HG03196 (cell line): ENCODE results near the gene TSN.

Experiments used
- ATAC-seq: cut with Tn5 transposase; IDR thresholded peaks from one replicate; pipeline ENCODE4 v1.9.1; 2021; ENCODE audit not compliant: unreplicated experiment

TSN gene

DNA sequence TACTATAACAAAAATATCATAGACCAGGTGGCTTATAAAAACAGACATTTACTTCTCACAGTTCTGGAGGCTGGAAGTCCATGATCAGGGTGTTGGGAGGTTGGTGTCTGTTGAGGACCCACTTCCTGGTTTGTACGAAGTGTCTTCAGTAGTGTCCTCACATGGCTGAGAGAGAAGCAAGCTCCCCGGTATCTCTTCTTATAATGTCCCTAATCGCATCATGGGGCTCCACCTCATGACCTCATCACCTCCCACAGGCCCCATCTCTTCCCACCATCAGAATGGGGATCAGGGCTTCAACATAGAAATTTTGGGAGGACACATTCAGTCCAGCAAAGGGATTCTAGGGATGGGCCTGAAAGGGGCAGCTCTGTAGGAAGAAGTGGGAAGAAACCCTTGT lies 14.0 kb upstream of the TSN start:
- no peak for ATAC-seq

DNA sequence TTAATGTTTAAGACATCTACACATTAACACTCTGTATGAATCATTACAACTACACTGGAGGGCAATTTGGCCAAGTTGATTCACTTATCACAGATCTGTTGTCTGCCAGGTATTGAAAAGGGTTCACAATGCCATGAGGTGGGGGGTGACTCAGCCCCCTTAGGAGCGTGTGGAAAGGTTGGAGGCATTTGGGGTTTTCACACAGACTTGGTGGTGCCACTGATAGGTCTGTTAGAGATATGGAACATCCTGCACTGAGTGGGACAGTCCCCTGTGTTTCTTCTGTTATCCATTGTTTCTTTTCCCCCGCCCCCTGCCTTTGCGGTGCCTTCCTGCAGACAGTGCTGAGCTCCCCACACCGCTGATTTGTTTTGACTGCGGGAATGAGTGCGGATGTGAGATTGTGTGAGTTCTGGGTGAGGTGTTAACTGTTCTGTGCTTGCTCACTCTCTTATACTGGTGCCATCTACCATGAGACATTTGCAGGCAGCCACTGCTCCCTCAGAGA lies 9.3 kb upstream of the TSN start:
- no peak for ATAC-seq

DNA sequence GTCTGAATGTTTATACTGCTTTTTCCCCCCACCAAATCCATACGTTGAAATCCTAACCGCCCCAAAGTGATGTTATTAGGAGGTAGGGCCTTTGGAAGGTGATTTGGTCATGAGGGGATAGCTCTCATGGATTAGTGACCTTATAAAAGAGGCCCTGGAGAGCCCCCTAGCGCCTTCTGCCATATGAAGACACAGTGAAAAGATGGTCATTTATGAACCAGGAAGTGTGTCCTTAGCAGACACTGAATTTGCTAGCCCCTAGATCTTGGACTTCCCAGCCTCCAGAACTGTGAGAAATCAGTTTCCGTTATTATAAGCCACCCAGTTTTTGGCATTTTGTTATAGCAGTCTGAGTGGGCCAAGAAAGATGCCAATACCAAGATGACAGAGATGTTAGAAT lies 7.2 kb upstream of the TSN start:
- no peak for ATAC-seq

DNA sequence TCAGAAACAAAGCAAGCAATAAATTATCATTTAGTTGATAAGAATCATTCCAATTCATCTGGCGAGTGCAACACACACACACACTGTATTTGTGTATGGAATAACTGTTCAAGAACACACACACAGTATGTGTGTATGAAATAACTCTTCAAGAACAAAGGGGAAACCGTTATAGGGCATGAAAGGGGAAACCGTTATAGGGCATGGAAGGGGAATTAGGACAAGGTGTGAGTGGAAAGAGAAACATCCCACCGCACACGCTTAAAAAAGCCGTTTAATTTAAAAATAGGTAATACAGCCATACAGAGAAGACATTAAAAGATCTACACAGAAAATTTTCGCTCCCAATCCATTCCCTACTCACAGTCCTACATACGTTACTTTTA lies 607 bp upstream of the TSN start:
- no peak for ATAC-seq

DNA sequence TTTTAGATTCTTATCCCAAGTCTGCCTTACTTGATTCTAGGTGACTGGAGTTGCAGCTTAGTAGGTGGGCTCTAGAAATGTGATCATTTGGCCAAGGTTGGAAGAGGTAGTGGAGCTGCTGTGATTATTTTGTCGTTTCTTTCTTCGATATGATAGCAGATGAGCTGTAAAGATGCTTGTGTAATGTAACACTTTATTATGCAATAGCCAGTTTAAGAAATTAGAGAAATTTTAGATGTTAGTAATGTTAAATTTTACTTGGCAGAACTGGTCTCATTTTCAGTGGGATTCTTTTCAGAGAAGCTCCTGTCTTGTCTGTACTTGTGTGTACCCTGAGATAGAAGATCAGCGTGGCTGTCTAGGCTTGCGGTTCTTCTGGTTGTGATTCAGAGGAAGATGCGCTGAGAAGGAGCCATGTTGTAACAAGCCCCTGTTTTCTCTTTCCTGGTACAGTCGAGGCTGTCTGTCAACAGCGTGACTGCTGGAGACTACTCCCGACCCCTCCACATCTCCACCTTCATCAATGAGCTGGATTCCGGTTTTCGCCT lies 9.3 kb downstream of the TSN start:
- no peak for ATAC-seq

DNA sequence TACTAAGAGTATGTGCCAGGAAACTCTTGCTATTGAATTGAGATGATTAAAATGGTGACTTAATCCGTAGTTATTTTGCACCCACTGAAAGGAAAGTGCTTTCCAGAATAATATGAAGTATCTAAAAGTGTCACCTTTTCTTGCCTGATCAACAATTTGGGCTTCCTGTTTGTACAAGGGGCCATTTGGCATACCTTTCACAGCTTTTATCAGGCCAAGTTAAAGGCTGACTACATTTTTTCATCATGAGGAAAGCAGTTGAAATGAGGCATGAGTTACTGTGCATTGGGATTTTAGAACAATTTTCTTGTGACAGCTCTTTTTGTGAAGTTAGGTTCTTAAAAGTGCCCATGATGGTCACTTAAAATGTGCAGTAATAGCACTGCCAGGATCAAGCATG lies 11.2 kb downstream of the TSN start:
- no peak for ATAC-seq

DNA sequence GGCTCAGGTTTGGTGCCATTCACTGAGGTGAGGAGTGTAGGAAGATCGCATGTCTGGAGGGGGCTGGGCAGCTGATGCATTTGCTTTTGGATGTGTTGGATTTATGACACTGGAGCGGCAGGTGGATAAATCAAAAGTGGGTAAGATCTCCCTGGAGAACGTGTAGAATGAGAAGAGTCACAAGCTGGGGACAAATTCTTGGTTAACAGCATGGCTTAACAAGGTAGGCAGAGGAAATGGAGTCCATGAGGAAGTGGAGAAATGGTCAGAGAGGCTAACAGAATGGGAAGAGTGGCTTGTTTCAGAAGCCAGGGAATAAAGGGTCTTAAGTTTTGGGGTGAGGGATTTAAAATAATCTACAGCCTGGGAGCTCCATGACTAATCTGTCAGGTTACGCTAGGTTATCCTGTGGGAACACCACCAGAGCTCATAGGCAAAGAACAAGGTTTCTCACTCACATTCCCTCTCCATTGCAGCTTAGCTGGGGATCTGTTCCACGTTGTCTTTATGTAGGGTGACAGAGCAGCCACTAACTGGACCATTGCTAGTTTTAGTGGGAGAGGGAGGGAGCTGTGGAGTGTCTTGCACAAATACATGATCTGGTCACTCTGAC lies 12.8 kb downstream of the TSN start:
- ATAC-seq = no peak

DNA sequence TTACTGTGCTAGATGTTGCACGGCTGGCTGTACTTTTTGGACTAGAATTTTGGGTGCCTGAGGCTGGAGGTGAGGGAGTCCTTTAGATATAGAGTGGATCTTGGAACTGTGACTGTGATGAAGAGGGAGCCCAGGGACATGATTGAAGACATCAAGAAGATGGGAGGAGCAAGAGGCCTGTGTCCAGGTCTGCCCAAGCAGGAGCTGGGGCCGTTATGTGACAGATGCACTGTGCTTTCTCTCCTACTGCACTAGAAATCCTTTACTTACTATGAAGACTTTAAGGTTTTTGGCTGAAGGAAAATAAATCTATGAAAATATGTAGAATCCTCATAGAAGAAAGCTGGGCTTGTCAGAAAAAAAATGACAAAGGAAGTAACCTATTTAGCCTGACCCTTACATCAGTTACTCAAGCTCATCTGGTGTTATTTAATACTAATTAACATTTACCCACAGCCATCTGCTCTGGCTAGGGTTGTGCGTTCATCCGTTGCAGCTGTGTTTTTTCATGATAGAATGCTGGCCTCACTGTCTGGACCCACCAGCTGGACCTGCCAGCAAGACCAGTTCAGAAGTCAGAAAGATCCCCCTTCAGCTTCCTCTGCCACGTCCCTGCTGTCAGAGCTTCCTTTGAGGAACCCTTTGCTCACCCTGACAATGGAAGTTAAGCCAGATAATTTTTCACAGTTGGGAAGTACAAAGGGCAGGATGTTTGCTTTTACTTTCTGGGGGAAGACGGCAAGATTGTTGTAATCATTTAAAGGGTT lies 16.7 kb downstream of the TSN start:
- no peak for ATAC-seq

DNA sequence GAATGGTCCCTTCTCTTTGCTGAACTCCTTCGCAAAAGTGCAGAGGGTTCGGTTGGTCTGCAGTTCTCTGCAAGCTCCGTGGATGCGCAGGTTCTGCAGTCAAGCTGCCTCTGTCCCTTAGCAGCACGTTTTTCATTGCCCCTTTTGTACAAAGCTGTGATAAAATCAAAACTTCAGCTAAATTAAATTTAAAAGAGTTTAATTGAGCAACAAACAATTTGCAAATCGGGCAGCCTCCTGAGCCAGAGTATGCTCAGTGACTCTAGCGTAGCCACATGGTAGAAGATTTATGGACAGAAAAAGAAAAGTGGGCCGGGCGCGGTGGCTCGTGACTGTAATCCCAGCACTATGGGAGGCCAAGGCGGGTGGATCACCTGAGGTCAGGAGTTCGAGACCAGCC lies 18.8 kb downstream of the TSN start:
- ATAC-seq = no peak

DNA sequence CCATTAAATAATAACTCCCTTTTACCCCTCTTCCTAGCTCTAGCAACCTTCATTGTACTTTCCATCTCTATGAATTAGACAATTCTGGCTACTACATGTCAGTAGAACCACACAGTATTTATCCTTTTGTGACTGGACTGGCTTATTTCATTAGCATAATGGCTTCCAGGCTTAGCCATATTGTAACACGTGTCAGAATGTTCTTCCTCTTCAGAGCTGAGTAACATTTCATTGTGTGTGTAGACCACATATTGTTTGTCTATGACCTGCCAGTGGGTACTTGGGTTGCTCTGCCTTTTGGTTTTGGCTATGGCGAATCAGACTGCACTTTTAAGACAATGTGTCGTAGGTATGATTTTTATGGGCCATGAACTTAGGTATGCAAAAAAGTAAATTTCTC lies 20.9 kb downstream of the TSN start:
- ATAC-seq = no peak

DNA sequence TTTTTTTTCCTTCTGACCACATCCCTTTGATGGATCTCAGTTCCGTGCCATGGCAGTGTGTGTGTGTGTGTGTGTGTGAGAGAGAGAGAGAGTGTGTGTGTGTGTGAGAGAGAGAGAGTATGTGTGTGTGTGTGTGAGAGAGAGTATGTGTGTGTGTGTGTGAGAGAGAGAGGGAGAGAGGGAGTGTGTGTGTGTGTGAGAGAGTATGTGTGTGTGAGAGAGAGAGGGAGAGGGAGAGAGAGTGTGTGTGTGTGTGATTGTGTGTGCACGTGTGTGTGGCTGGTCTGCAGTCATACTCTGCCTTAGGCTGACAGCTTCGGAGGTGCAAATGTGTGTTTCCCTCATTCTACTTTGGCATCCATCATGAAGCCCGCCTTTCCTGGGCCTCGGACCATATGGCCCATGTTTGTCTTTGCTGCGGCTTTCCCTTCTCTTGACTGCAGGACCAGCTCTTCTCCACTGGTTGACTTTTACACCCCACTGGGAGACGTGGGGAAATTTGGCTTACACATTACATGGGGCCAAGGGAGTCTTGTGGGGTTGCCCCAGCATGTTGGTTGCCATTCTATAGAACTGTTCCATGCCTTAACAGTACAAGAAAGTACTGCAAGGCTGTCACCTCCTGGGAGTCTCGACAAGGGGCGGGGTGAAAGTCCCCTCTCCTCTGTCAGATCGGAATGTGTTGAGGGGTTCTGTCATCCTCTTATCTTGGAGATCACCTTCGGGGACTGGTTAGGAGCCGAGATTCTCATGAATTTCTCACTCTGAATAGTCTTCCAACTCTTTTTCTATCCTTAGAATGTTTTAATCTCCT lies 21.6 kb downstream of the TSN start:
- ATAC-seq = no peak

DNA sequence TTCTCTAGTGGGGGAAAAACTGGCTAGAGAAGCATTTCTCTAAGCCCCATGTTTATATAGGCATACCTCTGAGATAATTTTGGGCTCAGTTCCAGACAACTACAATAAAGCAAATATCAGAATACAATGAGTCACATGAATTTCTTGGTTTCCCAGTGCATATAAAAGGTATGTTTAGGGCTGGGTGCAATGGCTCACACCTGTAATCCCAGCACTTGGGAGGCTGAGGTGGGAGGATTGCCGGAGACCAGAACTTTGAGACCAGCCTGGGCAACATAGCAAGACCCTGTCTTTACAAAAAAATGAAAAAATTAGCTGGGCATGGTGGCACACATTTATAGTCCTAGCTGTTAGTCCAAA lies 22.2 kb downstream of the TSN start:
- no peak for ATAC-seq

DNA sequence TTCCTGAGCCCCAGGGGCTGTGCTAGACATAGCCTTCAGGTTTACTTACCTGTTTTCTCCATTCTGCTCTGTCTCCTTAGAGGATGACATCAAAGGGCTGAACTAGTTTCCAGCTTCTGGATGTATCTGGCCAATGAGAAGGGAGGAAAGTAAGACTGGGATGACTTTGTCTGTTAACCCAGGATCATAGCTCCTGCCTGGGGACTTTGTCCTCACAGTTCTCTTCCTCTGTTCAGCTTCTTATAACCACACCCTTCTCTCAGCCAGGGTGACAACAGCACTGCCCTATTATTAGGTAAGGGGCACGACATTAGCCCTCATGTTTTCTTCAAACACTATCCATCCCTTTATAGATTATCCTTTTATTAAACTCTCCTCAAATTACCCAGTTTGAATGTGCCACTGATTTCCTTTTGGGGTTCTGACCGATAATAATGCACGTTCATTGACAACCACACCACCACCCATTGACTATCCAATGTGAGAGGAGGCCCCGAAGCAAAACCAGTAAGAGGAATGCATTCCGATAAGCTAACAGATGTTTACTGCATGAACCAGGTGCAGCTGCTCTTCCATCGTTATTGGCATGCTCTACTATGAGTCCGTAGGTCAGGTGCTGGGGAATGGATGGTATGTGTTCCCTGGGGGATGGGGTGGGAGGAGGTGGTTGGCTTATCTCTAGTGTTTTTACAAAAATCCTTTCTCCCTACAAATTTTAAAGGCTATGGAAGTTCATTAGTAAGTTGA lies 23.5 kb downstream of the TSN start:
- ATAC-seq = no peak

DNA sequence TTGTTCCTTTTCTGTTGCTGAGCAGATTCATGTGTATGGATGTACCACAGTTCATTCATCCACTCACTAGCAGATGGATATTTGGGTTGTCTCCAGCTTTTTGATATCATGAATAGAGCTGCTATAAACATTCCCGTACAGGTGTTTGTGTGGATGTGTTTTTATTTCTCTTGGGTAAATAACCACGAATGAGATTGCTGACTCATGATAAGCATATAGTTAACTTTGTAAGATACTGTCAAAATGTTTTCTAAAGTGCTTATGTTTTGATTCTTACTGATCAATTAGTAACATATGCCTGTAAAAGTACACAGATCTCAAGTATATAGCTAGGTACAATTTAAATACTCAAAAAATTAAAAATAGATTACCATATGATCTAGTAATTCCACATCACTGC lies 27.7 kb downstream of the TSN start:
- no peak for ATAC-seq

DNA sequence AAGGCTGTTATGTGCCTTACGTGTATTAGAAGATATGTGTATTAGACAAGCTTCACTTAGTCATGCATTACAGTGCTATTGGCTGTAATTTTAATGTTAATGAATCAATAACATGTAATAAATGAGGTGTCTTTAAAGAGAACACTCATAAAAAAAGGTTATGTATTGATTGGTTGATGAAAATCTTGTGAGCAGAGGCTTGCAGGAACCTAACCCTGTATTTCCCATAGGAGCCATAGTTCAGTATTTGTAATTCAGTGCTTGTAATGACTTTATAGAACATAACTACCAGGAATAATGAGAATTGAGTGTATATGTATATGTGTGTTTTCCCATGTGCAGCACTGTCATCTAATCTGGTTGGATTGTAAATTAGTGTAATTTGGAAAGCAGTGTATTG lies 33.2 kb downstream of the TSN start:
- no peak for ATAC-seq

DNA sequence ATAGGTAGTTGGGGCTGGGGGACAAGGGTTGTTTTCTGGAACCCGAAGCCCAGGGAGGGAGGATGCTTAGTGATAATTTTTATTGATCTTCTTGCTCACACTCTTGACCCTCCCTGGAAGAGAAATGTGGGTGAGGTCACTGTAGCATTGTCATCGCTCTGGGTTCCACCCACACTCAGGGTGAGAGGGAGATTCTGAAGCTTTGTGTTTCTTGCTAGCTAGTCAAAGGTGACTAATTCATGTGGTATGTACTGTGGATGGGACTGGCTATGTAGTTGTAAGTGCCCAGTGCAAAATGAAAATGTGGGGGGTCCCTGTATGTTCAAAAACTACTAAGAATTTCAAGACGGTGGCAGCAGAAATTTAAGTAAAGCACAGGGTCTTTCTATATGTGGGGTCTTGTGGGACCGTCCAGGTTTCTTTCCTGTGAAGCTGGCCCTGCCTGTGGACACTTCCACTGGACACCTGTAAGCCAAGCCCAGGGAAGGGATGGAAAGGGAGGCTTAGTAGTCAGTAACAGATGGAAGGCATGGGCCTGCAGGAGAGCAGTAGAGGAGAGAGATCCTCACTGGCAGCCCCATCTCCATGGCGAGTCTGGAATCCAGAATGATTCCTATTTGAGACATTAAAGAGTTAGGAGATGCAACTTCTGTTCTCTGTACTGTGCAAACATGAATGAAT lies 35.0 kb downstream of the TSN start:
- ATAC-seq = no peak

DNA sequence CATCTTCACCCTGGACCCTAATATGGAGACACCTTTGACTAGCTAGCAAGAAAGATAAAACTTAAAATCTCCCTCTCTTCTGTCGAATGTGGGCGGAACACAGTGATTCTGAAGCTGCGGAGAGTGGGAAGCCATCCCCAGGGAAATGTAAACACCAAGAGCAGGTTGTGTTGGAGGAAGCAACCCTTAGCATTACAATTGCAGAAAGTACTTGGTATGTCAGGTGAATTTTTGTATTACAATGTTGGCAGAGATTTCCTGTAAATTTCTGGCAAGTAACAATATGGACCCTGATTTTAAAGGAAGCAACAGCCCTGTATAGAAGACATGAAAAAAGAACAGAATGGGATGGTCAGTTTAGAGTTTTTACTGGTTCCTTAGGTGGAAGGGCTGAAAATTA lies 35.8 kb downstream of the TSN start:
- no peak for ATAC-seq

DNA sequence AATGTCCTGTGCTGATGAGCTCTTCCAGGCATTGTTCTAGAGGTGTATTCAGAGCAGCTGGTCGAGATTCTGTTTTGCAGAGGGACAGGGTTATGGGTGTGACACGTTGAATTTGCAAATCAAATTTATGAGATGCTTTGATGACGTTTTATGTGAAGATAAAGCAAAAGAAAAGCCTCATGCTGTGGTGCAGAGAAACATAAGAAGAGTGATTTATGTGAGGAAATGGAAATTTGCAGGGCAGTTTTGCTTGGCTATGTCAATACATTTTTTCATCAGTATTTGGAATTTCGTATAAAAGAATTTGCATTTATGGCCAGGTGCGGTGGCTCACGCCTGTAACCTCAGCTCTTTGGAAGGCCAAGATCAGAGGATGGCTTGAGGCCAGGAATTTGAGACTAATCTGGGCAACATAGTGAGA lies 36.4 kb downstream of the TSN start:
- no peak for ATAC-seq

DNA sequence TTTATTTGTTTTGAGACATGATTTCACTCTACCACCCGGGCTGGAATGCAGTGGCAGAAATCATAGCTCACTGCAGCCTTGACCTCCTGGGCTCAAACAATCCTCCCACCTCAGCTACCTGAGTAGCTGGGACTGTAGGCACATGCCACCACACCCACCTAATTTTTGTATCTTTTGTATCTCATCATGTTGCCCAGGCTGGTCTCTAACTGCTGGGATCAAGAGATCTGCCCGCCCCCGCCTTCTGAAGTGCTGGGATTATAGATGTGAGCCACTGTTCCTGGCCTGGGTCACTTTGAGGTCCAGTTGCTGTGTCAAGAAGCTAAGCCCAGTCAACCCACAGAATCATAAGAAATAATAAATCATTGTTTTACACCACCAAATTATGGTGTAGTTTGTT lies 38.4 kb downstream of the TSN start:
- ATAC-seq = no peak

DNA sequence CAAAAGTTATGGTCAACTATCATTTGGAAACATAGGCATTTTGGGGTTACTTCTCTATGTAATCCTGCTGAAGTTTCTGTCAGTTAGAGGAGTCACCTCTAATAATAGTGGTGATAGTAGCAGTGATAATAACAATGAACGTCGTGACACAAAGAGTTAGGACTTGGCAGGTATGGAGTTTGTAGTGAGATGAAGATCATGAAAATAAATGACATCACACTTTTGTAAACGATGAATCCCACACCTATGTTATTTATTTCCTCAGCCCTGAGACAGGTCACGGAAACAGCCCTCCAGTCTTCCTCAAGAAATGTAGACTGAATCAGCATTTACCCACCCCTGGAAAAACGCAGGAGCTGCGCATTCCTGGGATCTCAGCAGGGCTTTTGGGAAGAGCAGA lies 38.8 kb downstream of the TSN start:
- no peak for ATAC-seq

DNA sequence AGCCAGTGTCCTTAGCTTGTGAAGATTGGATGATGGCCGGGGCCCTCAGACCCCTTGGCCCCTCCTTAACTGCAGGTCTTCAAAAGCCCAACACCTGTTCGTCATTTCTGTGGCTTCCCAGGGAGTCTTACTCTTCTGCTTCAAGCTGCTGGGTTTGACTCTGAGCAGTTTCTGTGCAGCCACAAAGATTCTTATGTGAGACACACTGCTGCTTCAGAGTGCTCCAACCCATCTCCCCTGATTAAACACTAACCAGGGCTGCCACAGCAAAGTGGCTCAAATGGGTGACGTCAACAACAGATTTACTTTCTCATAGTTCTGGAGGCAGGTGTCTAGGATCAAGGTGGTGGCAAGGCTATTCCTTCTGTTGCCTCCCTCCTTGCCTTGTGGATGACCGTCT lies 40.8 kb downstream of the TSN start:
- ATAC-seq = no peak
